ENCODE data around the gene PCDHA10. TPM values are rescaled to one million over a fixed set of nuclear protein-coding genes. Genes with fewer than 3 reads are reported as not detected.

Gene PCDHA10
- polyA plus RNA-seq, 1 donor from 2014 or later, result 5.5 TPM

DNA sequence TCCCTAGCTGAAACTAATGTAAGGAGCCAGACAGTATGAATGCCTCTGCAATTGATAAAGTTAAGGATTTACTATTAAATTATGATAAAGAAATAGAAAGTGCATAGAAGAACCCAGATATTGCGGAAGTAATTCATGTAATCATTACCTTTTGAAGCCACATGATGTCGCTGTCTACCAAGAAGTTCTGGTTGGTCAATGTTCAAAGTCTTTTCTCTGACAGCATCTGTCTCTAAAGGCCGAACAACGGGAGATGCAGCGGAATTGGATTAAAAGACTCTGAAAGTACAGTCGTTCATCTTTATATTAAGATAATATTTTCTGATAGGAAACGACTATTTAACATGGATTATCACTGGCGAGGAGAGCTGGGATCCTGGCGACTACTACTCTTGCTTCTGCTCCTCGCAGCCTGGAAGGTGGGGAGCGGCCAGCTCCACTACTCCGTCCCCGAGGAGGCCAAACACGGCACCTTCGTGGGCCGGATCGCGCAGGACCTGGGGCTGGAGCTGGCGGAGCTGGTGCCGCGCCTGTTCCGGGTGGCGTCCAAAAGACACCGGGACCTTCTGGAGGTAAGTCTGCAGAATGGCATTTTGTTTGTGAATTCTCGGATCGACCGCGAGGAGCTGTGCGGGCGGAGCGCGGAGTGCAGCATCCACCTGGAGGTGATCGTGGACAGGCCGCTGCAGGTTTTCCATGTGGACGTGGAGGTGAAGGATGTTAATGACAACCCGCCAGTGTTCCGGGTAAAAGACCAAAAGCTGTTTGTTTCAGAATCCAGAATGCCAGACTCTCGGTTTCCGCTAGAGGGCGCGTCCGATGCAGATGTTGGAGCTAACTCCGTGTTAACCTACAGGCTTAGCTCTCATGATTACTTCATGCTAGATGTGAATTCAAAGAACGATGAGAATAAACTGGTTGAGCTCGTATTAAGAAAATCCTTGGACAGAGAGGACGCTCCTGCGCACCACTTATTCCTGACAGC, 14.4 kb upstream of the PCDHA10 start, which contains the start of gene PCDHA8:
TSS of gene PCDHA8 (plus strand) at position 210 of the 985 bp plus-strand sequence. CDS start at position 345, 135 bp downstream.
- Histone ChIP-seq H3K4me2 (ENCODE audit: low read length) (no peak within 1 kb of the TSS), H3F3A (ENCODE audit: insufficient read depth, low read length, poor library complexity, severe bottlenecking) (no peaks in the 10 kb centered on the region), H3K9me3 (ENCODE audit: low read length) (peaks cover 10% of the 10 kb centered on the region), H3K9ac (ENCODE audit: low read length) (no peak within 1 kb of the TSS), H3K27me3 (ENCODE audit: insufficient read depth, low read depth, low read length) (no peaks in the 10 kb centered on the region), H3K27ac (ENCODE audit: low read length) (no peak within 1 kb of the TSS), H3K9me2 (ENCODE audit: insufficient read depth, low read length) (no peaks in the 10 kb centered on the region), H3K79me2 (replicated peaks; ENCODE audit: insufficient read depth, low read length) (peaks cover 14% of the 10 kb centered on the region), H2AFZ (ENCODE audit: low read depth, low read length) (no peak within 1 kb of the TSS), H3K4me3 (ENCODE audit: low read length) (peak within 1 kb of the TSS; percentile 31), H3K36me3 (ENCODE audit: insufficient read depth, low read length) (peaks cover 17% of the 10 kb centered on the region), H4K20me1 (ENCODE audit: insufficient read depth) (no peaks in the 10 kb centered on the region)
- TF ChIP-seq SMC3 (conservative IDR thresholded peaks at IDR 0.05; ENCODE audit: poor library complexity) (no peak), RAD21 (conservative IDR thresholded peaks at IDR 0.05) (no peak), EZH2 (IDR thresholded peaks at IDR 0.05; ENCODE audit: borderline replicate concordance, insufficient read depth, low read length, poor library complexity, severe bottlenecking) (no peak), TAF1 (IDR thresholded peaks at IDR 0.05; ENCODE audit: low read depth) (no peak), POLR2AphosphoS5 (IDR thresholded peaks at IDR 0.05) (no peak), EP300 (conservative IDR thresholded peaks at IDR 0.05; ENCODE audit: poor library complexity, severe bottlenecking) (no peak), MXI1 (conservative IDR thresholded peaks at IDR 0.05; ENCODE audit: poor library complexity, severe bottlenecking) (no peak)
- TF ChIP-seq, protein P1, sequence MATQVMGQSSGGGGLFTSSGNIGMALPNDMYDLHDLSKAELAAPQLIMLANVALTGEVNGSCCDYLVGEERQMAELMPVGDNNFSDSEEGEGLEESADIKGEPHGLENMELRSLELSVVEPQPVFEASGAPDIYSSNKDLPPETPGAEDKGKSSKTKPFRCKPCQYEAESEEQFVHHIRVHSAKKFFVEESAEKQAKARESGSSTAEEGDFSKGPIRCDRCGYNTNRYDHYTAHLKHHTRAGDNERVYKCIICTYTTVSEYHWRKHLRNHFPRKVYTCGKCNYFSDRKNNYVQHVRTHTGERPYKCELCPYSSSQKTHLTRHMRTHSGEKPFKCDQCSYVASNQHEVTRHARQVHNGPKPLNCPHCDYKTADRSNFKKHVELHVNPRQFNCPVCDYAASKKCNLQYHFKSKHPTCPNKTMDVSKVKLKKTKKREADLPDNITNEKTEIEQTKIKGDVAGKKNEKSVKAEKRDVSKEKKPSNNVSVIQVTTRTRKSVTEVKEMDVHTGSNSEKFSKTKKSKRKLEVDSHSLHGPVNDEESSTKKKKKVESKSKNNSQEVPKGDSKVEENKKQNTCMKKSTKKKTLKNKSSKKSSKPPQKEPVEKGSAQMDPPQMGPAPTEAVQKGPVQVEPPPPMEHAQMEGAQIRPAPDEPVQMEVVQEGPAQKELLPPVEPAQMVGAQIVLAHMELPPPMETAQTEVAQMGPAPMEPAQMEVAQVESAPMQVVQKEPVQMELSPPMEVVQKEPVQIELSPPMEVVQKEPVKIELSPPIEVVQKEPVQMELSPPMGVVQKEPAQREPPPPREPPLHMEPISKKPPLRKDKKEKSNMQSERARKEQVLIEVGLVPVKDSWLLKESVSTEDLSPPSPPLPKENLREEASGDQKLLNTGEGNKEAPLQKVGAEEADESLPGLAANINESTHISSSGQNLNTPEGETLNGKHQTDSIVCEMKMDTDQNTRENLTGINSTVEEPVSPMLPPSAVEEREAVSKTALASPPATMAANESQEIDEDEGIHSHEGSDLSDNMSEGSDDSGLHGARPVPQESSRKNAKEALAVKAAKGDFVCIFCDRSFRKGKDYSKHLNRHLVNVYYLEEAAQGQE (IDR thresholded peaks at IDR 0.05; ENCODE audit: borderline replicate concordance), result no peak
- TF ChIP-seq, protein P2, sequence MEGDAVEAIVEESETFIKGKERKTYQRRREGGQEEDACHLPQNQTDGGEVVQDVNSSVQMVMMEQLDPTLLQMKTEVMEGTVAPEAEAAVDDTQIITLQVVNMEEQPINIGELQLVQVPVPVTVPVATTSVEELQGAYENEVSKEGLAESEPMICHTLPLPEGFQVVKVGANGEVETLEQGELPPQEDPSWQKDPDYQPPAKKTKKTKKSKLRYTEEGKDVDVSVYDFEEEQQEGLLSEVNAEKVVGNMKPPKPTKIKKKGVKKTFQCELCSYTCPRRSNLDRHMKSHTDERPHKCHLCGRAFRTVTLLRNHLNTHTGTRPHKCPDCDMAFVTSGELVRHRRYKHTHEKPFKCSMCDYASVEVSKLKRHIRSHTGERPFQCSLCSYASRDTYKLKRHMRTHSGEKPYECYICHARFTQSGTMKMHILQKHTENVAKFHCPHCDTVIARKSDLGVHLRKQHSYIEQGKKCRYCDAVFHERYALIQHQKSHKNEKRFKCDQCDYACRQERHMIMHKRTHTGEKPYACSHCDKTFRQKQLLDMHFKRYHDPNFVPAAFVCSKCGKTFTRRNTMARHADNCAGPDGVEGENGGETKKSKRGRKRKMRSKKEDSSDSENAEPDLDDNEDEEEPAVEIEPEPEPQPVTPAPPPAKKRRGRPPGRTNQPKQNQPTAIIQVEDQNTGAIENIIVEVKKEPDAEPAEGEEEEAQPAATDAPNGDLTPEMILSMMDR (IDR thresholded peaks at IDR 0.05; ENCODE audit: poor library complexity, severe bottlenecking), result no peak

DNA sequence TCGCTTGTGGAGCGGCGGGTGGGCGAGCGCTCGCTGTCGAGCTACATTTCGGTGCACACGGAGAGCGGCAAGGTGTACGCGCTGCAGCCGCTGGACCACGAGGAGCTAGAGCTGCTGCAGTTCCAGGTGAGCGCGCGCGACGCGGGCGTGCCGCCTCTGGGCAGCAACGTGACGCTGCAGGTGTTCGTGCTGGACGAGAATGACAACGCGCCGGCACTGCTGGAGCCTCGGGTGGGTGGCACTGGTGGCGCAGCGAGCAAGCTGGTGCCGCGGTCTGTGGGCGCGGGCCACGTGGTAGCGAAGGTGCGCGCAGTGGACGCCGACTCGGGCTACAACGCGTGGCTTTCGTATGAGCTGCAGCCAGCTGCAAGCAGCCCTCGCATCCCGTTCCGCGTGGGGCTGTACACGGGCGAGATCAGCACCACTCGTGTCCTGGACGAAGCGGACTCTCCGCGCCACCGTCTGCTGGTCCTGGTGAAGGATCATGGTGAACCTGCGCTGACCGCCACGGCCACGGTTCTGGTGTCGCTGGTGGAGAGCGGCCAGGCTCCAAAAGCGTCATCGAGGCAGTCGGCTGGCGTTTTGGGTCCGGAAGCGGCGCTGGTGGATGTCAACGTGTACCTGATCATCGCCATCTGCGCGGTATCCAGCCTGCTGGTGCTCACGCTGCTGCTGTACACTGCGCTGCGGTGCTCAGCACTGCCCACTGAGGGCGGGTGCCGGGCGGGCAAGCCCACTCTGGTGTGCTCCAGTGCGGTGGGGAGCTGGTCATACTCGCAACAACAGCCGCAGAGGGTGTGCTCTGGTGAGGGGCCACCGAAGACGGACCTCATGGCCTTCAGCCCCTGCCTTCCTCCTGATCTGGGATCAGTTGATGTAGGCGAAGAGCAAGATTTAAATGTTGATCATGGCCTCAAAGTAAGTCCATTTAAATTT, 12.6 kb upstream of the PCDHA10 start:
- TF ChIP-seq RAD21 (conservative IDR thresholded peaks at IDR 0.05) (no peak), MXI1 (conservative IDR thresholded peaks at IDR 0.05; ENCODE audit: poor library complexity, severe bottlenecking) (no peak), TAF1 (IDR thresholded peaks at IDR 0.05; ENCODE audit: low read depth) (no peak), EP300 (conservative IDR thresholded peaks at IDR 0.05; ENCODE audit: poor library complexity, severe bottlenecking) (no peak), POLR2AphosphoS5 (IDR thresholded peaks at IDR 0.05) (no peak), EZH2 (IDR thresholded peaks at IDR 0.05; ENCODE audit: borderline replicate concordance, insufficient read depth, low read length, poor library complexity, severe bottlenecking) (no peak), SMC3 (conservative IDR thresholded peaks at IDR 0.05; ENCODE audit: poor library complexity) (no peak)
- TF ChIP-seq, protein P2 (IDR thresholded peaks at IDR 0.05; ENCODE audit: poor library complexity, severe bottlenecking), result no peak
- TF ChIP-seq, protein P1 (IDR thresholded peaks at IDR 0.05; ENCODE audit: borderline replicate concordance), result no peak
- H4K20me1 ChIP-seq (ENCODE audit: insufficient read depth), result no peaks in the 10 kb centered on the region
- no peaks in the 10 kb centered on the region for H3K9me2 ChIP-seq (ENCODE audit: insufficient read depth, low read length)
- H3K27me3 ChIP-seq (ENCODE audit: insufficient read depth, low read depth, low read length), result no peaks in the 10 kb centered on the region
- H3K36me3 ChIP-seq (ENCODE audit: insufficient read depth, low read length), result peaks cover 11% of the 10 kb centered on the region
- H3K9ac ChIP-seq (ENCODE audit: low read length), result no peak overlapping the region
- no peak overlapping the region for H3K4me2 ChIP-seq (ENCODE audit: low read length)
- H3K9me3 ChIP-seq (ENCODE audit: low read length), result peaks cover 7% of the 10 kb centered on the region
- no peak overlapping the region for H3K4me3 ChIP-seq (ENCODE audit: low read length)
- no peak overlapping the region for H3K27ac ChIP-seq (ENCODE audit: low read length)
- H2AFZ ChIP-seq (ENCODE audit: low read depth, low read length), result no peak overlapping the region
- H3K79me2 ChIP-seq (replicated peaks; ENCODE audit: insufficient read depth, low read length), result peaks cover 14% of the 10 kb centered on the region
- H3F3A ChIP-seq (ENCODE audit: insufficient read depth, low read length, poor library complexity, severe bottlenecking), result no peaks in the 10 kb centered on the region

All from neural cell (in vitro differentiated cells).